Posterior vena cava (tissue), 2 donors: Measurements from ENCODE around the gene NOX5. TPM values are rescaled to one million over a fixed set of nuclear protein-coding genes. Genes with fewer than 3 reads are reported as not detected.

Experiments
- DNase-seq: peaks from one replicate; pipeline ENCODE4 v3.0.0-alpha.2; 2020; ENCODE audit warnings: low spot score
- intact Hi-C, 2 donors: fragments of 100-400 bp; cut with DNase I; formaldehyde crosslinking; loops; one replicate each; pipeline versions ENCODE4 v1.14.1 to v1.14.2; 2022 to 2023
- total RNA-seq, 2 donors: library from RNA; stranded (reverse); fragmentation: NEBNext Ultra II Directional; extraction: Animal tissue kit (Norgen Biotek cat#: 25700); gene quantifications; one replicate each; pipeline ENCODE4 v1.2.1, GENCODE V29; 2021
- donor health status: DM: yes; HTN: yes; CAD: no.
- donor health status: DM: yes; HTN: yes; CAD: no.

Gene NOX5
- total RNA-seq, 2 donors from 2014 or later = 0.09 to 0.10 TPM

DNA sequence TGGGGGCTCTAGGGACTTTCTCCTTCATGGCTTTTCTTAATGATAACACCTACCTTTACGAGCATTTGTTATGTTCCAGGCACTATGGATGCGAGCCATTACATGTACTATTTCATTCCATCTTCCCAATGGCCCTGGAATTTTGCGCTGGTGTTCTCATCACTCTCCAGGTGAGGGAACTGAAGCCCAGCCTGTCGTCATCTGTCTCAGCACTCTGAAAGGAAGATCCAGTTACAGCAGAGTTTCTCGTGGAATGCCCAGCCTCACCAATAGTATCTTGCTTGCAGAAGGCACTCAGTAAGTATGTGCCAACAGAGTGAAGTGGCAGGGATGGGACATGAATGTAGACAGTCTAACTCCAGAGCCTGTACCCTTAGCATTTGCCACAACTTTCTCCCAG, 56.8 kb downstream of the NOX5 start:
- intact Hi-C loops = no loop called here
- DNase-seq = no peak

DNA sequence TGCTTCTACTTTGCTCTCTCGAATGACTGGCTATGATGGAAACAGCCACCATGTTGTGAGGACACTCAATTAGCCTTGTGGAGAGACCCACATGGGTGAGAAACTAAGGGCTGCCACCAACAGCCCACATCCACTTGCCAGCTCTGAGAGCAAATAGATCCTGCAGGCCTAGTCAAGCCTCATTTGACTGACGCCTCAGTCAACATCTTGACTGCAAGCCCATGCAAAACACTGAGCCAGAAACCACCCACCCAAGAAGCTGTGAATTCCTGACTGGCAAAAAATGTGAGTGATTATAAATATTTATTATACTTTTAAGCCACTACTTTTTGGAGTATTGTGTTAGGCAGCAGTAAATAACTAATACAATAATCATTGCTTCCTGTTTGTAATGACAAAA, 58.4 kb downstream of the NOX5 start:
- intact Hi-C loops = no loop called here
- DNase-seq = no peak

DNA sequence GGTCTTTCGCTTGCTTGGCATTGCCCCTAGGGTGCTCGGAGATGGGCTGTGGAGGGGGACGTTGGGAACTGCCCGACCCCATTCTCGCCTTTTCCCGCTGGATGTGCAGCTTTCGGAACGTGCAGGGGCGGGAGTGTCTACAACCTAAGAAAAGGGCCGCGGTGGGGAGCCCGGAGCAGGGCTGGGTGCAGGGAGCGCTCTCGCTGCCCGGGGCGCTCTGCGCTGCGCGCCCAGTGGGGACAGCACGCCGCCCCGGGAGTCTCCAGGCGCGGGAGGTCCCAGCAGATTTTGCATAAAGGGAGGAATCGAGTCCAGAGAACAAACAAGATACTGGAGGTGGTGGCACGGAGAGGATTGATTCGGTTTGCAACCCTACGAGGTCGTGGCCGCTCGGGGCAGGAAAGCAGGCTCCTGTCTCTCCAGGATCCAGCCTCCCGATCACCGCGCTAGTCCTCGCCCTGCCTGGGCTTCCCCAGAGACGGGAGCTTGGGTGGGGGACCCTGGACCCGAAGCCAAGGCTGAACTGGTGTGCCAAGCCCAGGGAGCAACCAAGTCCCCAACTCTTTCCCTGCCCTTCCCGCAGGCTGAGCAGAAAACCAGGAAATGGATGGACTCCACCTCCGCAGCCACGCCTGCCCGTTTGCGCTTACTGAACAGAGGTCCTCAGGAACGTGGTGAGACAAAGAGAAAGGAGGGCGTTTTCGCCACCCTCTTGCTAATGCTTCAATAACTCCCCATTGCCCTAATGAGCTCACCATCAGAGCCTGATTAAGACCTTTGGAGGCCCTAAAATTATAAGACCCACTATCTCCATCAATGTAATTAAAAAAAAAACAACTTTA, 59.7 kb downstream of the NOX5 start:
- intact Hi-C loops = no loop called here
- DNase-seq = no peak

DNA sequence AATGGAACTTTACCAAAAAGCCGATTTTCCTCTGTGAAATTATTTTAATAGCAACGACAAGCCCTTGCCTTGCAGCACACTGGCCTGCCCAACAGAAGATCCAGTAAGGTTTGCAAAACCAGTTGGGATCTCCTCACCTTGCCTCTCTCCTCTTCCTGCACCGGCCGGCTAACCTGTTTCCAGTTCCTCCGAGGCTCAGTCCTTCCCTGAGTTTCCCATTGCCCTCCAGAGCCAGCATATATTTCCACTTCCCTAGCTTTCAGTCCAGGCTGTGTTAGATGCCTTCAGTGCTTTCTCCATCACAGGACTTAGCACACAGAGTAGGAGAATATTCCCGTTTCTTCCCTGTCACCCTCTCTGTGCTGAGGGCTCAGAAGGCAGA, 60.3 kb downstream of the NOX5 start:
- DNase-seq = no peak
- intact Hi-C loops = loop anchor here in 1 of 2 donors (5.0 kb wide), 1 partner anchor 372 kb away; no protein-coding TSS in a partner anchor

- intact Hi-C loops = loop anchor here in 1 of 2 donors (5.0 kb wide), 1 partner anchor 372 kb away; no protein-coding TSS in a partner anchor
- no peak for DNase-seq
Observed at GRCh38 chr15:69075440-69075839, 60.9 kb downstream of the NOX5 start.

DNA sequence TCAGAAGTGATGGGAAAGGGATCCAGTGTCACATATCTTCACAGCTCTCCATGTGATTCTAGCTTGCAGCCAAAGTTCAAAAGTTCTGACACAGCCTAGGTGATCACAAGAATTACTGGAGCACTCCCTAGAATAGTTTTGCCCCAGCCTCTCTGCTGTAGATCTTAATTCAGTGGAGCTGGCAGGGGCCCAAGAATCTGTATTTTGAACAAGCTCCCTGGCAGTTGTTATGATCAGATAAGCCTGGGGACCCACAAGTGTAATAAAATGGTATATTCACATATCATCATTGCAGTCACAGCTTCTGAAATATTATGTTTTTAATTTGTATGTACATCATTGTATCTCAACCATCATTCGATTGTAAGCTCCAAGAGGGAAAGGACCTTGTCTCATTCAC, 62.3 kb downstream of the NOX5 start:
- intact Hi-C loops = loop anchor here in 1 of 2 donors (5.0 kb wide), 1 partner anchor 371 kb away; no protein-coding TSS in a partner anchor

GRCh38 chr15:69078638-69079037, 64.1 kb downstream of the NOX5 start:
- intact Hi-C loops = loop anchor here in 1 of 2 donors (5.0 kb wide), 1 partner anchor 369 kb away; no protein-coding TSS in a partner anchor
- no peak for DNase-seq

More for the DNA sequence above, 62.3 kb downstream of the NOX5 start:
- DNase-seq = no peak

GRCh38 chr15:69080295-69081248, 66.1 kb downstream of the NOX5 start:
- intact Hi-C loops = no loop called here
- no peak for DNase-seq

DNA sequence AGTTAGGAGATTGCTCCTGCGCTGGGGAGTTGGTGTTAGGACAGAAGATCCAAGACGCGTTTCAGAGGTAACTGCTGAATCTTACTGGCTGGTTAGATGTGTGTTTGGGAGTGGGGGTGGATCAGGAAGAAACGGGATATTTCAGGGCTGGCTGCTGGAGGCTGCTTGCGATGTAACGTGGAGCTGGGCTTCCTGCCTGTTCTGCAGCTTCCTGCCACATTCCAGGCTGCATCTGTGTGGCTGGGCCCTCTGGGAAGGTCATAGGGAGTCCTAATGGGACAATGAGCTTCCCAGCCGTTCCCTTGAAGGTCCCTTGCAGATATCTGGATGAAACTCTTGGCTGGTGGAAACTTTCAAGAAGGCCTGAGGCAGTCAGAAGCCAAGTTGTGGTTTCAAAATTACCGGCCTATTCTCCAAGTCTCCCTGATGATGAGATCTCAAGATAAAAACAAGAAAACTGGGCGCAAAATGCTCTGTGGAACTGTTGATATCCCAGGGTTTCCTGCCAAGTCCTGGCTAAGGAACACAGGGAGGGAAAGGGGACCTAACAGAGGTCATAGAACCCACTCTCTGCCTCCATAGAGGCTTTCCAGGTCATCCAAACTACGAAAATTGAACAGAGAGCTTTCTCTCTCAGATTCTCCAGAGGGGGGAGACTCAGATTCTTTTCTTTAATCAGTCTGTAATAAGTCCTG, 67.0 kb downstream of the NOX5 start:
- intact Hi-C loops = no loop called here

GRCh38 chr15:69082021-69082502, 67.6 kb downstream of the NOX5 start:
- intact Hi-C loops = no loop called here
- no peak for DNase-seq

More for the DNA sequence above, 67.0 kb downstream of the NOX5 start:
- DNase-seq = peak; percentile 84

- intact Hi-C loops = no loop called here
- DNase-seq = no peak
Observed at GRCh38 chr15:69082554-69082953, 68.1 kb downstream of the NOX5 start.

- DNase-seq = no peak
- intact Hi-C loops = no loop called here
Observed at GRCh38 chr15:69084404-69085030, 70.0 kb downstream of the NOX5 start.

DNA sequence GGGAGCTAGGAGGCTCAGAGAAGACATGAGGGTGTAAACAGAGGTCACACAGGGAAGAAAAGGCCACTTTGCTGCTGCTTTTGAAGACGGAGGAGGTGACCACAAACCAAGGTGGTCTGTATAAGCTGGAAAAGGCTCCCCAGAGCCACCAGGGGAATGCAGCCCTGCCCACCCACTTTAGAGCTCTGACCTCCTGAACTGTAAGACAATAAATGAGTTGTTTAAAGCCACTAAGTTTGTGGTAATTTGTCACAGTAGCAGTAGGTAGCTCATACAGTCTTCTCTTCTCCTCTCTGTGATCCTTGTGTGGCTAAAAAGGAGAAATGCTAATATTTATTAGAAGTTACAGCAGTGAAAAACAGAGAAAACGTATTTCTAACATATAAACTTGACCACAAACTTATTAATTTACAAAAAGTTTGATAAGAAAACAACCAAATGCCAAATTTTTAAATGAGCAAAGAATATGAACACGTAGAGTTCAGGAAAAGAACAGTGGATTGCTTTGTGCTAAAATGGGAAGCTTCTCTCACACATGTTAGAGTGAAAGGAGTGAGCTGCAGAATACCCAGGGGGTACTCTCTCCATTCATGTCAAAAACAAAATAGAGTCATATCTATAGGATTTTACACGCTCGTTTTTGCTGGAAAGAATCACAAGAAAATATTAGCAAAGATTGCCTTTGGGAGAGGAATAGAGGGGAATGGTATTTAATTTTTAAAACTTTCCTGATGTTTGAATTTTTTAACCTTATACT, 71.0 kb downstream of the NOX5 start:
- no peak for DNase-seq
- intact Hi-C loops = no loop called here

- intact Hi-C loops = no loop called here
Observed at GRCh38 chr15:69086427-69087204, 72.1 kb downstream of the NOX5 start.

GRCh38 chr15:69087366-69087976, 73.0 kb downstream of the NOX5 start:
- DNase-seq = no peak
- intact Hi-C loops = no loop called here

More at GRCh38 chr15:69086427-69087204, 72.1 kb downstream of the NOX5 start:
- DNase-seq = no peak

DNA sequence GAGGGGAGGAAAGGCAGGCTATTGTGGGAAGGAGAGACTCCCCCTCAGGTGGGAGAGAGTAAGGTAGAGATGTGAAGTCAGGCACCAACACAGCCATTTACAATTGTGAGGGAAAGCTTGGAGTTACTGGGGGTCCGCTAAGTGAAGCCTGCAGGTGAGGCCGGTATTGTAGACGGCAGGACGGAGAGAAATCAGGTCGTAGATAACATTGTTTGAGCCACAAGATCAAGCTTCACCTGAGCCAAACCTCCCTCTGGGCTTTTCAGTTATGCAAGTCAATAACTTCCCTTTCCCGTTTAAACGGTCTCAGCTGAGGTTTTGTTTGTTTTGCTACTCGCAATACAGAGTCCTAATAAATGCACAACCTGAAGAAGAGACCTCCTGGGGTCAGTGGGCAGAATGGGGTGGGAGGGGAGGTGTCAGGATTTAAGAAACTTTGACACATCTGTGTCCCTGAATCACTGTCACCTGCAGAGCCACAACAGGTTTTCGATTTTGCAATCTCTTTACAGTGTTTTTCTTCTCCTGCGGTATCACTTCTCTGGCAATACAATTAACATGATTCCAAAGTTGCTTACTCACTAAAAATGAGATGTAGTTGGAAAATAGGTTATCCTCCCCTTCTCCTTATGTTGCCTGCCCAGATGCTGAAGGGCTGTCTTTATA, 73.9 kb downstream of the NOX5 start:
- intact Hi-C loops = no loop called here
- no peak for DNase-seq
